Suppressor macrophage treated with lipopolysaccharide for 1 hour (primary cell): ENCODE measurements around the gene ZNF614.
A peak's percentile ranks its signal among the peaks of the same experiment; 100 is the strongest.
"Not testable (repeated sequence)": the region's sequence is repeated elsewhere in the genome, so short reads cannot be mapped to it uniquely, and the experiment has no call there.

Experiments
- DNase-seq, 3 donors: peaks; one replicate each; pipeline ENCODE4 v3.0.0-alpha.2; 2020 to 2022

ZNF614 gene

DNA sequence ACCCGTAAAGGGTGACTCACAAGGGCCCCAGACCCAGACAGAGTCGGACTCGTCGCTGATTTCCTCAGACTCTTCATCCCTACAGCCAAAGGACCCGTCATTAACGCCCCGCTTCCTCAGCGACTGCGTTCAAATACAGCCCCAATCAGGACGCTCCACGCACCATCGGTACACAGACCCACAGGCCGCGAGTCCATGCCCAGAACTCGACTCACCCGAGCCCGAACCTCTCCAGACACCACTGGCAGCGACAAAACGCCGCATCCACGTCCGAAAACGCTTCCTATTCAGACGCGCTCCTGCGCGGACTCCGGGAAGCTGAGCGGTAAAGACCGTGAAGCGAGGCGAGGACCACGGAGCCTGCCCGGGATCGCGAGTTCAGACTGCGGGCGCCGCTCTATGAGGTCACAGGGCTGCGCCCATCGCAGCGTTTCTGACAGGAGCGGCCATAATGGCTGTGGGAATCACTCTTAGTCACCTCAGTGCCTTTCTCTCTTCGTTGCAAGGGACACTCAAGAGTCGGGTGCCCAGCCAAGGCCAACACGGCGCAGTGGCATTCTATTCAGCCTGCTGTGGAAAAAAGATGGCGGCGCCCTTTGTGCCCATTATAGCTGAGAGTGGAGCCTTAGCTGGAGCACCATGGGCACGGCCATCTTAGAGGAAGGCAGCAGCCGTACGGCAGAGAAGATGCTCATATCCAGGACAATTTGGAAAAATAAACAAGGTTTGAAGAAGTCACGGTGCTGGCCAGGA lies at the start of gene ZNF614:
Gene ZNF614, minus strand, starts transcription at position 353 of the 753 bp plus-strand sequence. CDS start 2,634 bp downstream, outside the sequence.
- peak; percentile 89 to 94 (median 93) for DNase-seq

DNA sequence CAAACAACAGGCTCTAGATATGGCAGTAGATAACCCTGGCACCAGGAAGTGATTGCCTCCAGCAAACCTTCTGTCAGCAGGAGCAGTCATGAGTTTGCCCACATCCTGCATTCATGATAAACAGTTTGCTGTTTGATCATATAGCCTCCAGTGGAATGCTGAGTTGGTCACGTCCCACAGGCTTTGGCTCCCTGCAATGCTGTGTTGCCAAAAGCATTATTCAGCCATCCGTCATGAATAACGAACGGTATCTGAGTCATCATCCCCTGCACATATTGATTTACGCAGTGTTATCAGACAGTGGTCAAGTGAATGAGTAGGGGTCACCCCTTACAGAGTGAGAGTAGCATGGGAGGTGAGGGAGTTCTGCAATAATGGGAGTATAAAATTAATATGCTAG lies 42.3 kb upstream of the ZNF614 start:
- no peak for DNase-seq

DNA sequence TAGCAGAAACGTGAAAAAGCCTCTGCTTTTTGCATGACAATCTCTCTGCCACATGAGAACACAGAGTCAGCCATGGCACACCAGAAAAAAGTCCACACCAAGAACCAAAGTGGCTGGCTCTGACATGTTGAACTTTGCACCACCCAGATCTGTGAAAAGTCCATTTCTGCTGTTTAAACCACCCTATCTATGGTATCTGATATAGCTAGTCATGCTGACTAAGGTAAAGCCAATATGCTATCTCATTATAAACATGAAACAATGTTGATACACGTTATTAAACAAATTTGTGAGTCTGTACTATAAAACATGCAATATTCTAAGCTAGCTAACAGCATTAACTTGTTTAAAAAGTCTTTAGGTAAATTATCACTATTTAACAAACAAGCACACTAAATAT lies 41.5 kb upstream of the ZNF614 start:
- no peak for DNase-seq

DNA sequence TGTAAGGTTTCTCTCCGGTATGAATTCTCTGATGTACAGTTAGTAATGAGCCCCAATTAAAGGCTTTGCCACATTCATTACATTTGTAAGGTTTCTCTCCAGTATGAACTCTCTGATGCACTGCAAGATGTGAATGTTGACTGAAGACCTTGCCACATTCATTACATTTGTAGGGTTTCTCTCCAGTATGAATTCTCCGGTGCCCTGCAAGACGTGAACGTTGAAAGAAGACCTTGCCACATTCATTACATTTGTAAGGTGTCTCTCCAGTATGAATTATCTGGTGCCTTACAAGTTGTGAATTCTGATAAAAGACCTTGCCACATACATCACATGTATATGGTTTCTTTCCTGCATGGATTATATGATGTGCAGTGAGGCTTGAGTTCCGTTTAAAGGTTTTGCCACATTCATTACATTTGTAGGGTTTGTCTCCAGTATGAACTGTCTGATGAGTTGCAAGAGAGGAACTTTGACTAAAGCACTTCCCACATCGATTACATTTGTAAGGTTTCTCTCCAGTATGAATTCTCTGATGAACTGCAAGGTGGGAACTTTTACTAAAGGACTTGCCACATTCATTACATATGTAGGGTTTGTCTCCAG lies 38.2 kb upstream of the ZNF614 start:
- no peak for DNase-seq

DNA sequence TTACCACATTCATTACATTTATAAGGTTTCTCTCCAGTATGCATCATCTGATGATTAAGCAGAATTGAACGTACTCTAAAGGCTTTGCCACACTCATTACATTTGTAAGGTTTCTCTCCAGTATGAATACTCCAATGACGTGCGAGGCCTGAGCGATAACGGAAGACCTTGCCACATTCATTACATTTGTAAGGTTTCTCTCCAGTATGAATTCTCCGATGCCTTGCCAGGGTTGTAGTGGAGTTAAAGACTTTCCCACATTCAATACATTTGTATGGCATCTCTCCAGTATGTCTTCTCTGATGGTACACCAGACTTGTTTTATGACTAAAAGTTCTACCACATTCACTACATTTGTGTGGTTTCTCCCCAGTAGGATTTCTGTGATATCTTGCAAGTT lies 37.2 kb upstream of the ZNF614 start:
- no peak for DNase-seq

DNA sequence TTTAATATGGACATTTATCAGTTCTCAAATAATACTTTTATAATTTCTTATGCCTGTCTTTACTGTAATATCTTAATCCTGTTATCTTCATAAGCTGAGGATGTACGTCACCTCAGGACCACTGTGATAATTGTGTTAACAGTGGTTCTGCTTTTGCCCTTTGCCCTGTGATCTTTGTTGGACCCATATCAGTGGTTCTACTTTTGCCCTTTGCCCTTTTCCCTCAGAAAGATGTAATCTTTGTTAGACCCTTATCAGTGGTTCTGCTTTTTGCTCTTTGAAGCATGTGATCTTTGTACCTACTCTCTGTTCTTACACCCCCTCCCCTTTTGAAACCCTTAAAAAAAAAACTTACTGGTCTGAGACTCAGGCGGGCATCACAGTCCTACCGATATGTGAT lies 28.3 kb upstream of the ZNF614 start:
- DNase-seq: not testable (repeated sequence)

DNA sequence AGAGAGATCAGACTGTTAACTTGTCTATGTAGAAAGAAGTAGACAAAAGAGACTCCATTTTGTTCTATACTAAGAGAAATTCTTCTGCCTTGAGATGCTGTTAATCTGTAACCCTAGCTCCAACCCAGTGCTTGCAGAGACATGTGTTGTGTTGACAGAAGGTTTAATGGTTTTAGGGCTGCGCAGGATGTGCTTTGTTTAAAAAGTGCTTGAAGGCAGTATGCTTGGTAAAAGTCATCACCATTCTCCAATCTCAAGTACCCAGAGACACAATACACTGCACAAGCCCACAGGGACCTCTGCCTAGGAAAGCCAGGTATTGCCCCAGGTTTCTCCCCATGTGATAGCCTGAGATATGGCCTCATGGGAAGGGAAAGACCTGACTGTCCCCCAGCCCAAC lies 23.6 kb upstream of the ZNF614 start:
- DNase-seq: not testable (repeated sequence)

DNA sequence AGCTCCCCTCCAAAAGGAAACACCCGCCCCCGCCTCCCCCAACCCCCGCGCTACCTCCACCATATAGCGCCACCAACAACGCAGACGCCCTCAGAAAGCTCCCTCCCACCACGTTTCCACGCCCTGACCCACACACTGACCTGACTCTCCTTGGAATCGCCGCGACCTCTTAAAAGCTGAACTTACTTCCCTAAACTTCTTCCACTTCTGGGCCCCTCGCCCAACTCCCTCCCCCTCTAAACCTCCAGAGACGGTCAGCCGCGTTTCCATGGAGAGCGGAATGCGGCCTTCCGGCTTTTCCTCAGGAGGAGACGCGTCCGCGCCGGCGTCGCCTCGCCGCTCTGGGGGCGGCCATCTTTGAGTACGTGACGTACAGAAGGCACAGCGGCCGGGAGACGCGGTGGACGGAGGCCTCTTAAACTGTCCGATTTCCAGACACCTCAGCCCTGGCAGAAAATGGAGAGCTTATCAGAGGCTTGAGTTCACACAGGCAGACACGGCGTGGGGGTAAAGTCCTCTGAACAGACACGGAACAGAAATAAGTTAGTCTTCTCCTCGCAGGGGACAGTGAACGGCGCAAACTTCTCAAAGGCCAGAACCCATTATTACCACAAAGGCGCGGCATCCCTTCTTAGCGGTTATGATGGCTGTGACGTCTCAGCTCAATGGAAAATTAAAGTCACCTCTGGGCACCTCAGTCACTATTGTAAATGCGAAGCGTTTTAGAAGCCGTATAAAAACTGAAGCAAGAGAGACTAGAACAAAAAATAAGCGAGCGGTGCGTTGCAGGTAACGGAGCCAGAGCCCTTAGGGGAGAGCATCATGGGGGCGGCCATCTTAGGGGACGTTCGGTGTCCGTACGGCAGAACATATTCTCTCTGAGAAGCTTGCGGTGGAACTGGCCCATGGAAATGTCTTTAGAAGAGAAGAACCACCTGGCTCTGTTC lies 20.6 kb upstream of the ZNF614 start, which contains the start of gene ZNF432:
Gene ZNF432, minus strand, starts transcription at position 284 of the 947 bp plus-strand sequence. CDS start 1,970 bp downstream, outside the sequence.
- peak; percentile 96 to 98 (median 97) for DNase-seq

DNA sequence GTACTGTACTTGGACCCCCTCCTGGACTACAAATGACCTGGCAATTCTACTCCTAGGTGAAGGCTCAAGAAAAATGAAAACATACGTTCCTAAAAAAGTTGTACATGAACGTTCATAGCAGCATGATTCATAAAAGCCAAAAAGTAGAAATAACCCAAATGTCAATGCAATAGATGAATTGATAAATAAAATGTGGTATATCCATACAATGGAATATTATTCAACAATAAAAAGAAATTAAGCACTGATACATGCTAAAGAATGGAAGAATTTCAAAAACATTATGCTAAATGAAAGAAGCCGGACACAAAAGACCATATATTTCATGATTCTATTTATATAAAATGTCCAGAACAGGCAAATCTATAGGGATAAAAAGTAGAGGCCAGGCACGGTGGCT lies 11.0 kb upstream of the ZNF614 start:
- no peak for DNase-seq

DNA sequence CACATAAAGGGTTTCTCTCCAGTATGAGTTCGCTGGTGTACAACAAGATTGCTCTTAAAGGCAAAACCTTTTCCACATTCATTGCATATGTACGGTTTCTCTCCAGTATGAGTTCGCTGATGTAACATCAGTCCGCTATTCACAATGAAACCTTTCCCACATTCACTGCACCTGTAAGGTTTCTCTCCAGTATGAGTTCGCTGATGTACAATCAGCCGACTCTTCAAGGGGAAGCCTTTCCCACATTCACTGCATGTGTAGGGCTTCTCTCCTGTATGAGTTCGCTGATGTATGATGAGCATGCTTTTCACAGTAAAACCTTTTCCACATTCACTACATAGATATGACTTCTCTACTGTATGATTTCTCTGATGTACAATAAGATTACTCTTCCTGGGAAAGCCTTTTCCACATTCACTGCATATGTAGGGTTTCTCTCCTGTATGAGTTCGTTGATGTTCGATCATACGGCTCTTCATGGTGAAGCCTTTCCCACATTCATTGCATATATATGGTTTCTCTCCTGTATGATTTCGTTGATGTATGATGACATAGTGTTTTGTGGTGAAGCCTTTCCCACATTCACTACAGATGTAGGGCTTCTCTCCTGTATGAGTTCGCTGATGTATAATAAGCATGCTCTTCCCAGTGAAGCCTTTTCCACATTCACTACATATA lies 6.0 kb upstream of the ZNF614 start:
- no peak for DNase-seq

DNA sequence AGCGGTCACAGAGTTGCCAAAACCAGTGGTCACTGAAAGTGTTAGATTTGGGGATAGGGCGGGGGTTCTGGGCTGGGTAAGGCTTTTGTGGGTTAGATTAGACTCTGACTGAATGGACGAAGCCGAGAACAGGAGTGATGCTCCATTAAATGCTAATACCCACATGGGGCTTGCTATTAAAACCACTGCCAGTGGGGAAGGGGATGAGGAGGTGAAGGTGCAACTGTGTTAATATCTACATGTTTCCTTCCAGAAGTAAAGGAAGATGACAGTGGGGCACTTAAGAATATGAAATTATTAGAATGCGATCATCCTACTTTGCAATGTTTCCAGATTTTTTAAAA lies 573 bp upstream of the ZNF614 start:
- DNase-seq: no peak

DNA sequence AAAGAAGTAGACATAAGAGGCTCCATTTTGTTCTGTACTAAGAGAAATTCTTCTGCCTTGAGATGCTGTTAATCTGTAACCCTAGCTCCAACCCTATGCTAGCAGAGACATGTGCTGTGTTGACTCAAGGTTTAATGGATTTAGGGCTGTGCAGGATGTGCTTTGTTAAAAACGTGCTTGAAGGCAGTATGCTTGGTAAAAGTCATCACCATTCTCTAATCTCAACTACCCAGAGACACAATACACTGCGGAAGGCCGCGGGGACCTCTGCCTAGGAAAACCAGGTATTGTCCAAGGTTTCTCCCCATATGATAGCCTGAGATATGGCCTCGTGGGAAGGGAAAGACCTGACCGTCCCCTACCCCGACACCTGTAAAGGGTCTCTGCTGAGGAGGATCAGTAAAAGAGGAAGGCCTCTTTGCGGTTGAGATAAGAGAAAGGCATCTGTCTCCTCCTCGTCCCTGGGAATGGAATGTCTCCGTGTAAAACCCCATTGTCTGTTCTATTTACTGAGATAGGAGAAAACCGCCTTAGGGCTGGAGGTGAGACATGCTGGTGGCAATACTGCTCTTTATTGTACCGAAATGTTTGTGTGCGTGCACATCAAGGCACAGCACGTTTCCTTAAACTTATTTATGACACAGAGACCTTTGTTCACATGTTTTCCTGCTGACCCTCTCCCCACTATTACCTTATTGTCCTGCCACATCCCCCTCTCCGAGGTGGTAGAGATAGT lies 1.8 kb downstream of the ZNF614 start:
- not testable (repeated sequence) for DNase-seq

DNA sequence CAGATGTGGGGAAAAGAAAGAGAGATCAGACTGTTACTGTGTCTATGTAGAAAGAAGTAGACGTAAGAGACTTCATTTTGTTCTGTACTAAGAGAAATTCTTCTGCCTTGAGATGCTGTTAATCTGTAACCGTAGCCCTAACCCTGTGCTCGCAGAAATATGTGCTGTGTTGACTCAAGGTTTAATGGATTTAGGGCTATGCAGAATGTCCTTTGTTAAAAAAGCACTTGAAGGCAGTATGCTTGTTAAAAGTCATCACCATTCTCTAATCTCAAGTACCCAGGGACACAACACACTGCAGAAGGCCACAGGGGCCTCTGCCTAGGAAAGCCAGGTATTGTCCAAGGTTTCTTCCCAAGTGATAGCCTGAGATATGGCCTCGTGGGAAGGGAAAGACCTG lies 3.7 kb downstream of the ZNF614 start:
- not testable (repeated sequence) for DNase-seq

DNA sequence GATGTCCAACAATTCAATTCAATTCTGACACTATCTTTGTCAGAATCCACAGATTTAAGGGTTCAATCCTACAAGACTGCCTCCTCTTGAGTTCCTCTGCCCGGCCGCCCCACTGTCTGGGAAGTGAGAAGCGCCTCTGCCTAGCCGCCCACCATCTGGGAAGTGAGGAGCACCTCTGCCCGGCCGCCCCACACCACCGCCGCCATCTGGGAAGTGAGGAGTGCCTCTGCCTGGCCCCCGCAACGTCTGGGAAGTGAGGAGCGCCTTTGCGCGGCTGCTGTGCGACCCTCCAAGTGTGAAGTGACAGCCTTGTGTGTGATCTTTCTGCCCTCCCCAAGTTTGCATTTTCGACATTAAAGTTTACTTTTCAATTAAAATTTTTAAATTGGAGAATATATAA lies 6.0 kb downstream of the ZNF614 start:
- DNase-seq: no peak

DNA sequence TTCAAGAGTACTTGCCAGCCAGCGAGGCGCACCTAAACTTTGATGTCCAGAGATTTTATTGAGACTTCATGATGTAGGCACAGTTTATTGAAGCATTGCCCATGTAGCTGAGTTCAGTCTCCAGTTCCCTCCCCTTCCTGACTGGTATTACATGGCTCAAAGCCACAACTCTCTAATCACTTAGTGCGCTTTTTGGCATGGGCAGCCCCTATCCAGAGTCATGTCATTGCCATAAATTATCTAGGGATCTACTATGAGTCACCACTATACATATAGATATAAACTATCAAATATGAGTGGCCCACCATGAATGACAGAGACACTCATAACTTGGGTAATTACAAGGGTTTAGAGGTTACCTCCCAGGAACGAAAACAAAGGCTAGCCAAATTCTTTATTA lies 7.7 kb downstream of the ZNF614 start:
- no peak for DNase-seq

DNA sequence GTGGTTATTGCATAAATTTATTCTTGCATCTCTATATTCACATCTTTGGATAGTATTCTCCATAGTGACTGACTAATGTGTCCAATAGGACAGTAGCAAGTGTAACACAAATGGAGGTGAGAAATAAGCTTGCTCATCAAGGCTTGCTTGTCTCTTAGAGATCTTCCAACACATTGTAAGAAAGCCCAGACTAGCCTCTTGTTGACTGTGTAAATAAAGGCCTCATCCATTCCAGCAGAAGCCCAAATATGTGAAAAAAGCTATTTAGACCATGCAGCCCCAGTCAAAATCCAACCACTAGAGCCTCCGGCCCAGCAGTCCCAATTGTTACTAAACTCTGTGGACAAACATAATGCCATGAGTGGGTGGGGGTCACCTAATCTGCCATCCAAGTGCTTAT lies 17.5 kb downstream of the ZNF614 start:
- DNase-seq: no peak

DNA sequence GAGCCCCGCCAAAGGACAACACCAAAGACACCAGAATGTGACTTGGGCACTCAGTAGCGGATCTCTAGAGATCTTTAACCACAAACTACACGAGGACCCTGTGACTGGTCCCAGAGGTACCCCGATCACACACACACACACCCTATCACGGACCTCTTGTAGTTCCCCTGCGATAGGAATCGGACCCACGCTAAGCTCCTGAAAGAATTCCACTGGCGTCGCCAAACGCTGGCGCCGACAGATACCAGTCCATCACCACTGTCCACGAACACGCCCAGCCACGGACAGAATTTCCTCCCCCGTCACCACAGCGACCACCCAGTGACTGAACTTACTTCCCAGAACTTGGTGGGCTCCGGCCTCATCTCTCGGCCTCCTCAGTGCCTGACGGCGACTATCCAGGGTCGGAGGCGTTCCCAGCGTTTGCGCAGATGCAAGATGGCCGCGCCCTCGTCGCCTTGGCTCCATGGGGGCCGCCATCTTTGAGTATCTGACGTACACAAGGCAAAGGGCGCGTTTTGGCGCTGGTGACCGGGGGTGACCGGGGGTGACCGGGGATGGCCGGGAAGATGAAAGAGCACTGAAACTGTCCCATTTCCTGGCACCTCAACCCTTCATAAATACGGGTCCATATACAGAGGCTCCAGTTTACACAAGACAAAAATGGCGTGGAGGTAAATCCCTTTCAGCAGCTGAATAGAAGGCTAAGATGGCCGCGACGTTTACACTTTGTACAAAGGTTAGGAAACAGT lies 20.2 kb downstream of the ZNF614 start, which contains the start of gene ZNF615:
Gene ZNF615, minus strand, starts transcription at position 406 of the 752 bp plus-strand sequence. CDS start 4,500 bp downstream, outside the sequence.
- DNase-seq: peak; percentile 93 to 95 (median 95)

DNA sequence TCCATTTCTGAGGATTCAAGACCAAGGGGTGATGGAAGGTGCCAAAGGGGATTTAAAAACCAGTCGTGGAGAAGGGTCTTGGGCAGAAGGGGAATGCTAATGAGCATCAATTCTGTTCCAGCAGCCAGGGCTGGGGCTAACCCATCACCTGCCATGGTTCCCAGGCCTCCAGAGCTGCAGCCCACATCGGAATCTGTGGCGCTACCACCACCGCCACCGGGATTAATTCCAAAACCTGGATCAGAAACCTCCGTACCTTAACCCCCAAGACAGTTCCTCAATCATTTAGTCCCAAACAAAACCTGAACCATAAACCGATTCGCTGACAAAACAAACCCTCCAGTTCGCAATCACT lies 20.8 kb downstream of the ZNF614 start:
- DNase-seq: peak in 1 of 3 donors; percentile 2

DNA sequence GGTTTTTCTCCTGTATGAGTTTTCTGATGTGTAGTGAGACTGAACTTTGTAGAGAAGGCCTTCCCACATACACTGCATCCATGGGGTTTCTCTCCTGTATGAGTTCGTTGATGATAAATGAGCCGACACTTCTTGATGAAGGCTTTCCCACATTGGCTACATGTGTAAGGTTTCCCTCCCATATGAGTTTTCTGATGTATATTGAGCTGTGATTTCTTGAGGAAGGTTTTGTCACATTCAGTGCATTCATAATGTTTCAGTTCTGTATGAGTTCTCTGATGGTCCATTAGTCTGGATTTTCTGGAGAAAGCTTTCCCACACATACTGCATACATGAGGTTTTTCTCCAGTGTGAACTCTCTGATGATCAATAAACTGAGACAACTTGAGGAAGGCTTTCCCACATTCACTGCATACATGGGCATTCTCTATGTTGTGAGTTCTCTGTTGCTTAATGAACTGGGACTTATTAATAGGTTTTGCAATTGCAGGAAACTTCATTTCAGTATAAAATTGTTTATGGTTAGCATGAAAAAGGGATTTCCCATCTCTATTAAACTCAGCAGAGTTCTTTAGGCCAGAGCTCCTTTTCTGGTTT lies 34.0 kb downstream of the ZNF614 start:
- no peak for DNase-seq

DNA sequence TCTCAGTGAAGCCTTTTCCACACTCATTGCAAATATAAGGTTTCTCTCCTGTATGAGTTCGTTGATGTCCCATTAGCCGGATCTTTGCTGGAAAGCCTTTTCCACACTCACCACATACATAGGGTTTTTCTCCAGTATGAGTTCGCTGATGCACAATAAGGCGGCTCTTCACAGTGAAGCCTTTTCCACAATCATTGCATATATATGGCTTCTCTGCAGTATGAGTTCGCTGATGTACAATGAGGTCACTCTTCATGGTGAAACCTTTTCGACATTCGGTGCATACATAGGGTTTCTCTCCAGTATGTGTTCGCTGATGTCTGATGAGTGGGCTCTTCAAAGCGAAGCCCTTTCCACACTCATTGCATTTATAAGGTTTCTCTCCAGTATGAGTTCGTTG lies 34.8 kb downstream of the ZNF614 start:
- DNase-seq: no peak
